ENCODE results near the gene CAPN8.

DNA sequence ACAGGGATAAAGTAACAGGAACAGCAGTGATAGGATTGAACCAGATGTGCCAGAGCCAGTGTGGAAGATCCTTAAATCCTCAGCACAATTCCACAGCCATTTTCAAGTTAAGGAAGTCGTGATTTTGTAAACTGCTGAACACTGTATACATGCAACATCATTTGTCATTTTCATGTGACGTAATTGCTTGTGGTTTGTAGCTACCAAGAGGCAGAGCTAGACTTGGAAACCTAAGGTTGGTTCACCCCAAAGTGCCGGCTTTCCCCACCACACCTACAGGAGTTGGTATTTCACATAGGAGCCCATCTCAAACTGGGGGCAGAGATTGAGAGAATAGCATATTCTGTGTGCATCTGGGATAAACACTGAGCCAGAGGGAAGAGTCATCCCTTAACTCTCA lies 113.9 kb downstream of the CAPN8 start:
- TF ChIP-seq CTCF (IDR thresholded peaks at IDR 0.05) (no peak), POLR2A (IDR thresholded peaks at IDR 0.05) (no peak)

Measured in testis (tissue), 2 donors.